NB4 (cell line): ENCODE results near the gene BUD13.

ENCODE experiments used
- MYC ChIP-seq: IDR thresholded peaks from 2 replicates; pipeline ENCODE4 v1.6.1; 2011; ENCODE audit warnings: low read depth, low read length
- POLR2A ChIP-seq: IDR thresholded peaks from 2 replicates; pipeline ENCODE4 v1.6.1; 2011; ENCODE audit warnings: mild to moderate bottlenecking; ENCODE audit not compliant: insufficient read length; ENCODE audit errors: extremely low read depth
- TF ChIP-seq, protein P1 (sequence below): IDR thresholded peaks from one replicate; pipeline ENCODE4 v1.5.1; 2012; ENCODE audit warnings: low read depth, low read length
- TF ChIP-seq, protein P2 (sequence below): IDR thresholded peaks from 2 replicates; pipeline ENCODE4 v1.6.1; 2011; ENCODE audit warnings: low read depth, low read length

DNA sequence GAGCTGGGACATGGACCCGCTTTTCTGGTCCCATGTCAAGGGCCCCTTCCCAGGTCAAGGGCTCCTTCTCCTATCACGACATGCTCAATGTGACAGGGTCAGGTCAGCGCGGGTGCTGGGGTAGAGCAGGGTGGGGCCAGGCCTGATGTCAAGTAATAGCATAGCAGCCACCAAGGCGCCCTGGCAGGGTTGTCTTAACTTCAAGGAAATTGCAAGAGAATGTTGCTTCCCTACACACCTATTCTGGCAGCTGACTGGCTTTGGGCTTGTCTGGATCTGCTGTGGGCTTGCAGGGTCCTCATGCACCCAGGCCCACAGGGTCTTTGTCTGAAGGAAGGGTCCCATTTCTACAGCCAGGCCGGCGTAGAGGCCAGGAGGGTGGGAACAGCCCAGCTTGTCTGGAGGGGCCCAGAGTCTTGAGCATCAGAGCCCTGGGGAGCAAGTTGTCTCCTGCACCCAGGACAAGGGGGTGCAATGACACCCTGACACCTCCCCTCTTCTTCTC lies 71.4 kb downstream of the BUD13 start:
- TF ChIP-seq POLR2A (no peak), MYC (no peak)
- TF ChIP-seq, protein P1, sequence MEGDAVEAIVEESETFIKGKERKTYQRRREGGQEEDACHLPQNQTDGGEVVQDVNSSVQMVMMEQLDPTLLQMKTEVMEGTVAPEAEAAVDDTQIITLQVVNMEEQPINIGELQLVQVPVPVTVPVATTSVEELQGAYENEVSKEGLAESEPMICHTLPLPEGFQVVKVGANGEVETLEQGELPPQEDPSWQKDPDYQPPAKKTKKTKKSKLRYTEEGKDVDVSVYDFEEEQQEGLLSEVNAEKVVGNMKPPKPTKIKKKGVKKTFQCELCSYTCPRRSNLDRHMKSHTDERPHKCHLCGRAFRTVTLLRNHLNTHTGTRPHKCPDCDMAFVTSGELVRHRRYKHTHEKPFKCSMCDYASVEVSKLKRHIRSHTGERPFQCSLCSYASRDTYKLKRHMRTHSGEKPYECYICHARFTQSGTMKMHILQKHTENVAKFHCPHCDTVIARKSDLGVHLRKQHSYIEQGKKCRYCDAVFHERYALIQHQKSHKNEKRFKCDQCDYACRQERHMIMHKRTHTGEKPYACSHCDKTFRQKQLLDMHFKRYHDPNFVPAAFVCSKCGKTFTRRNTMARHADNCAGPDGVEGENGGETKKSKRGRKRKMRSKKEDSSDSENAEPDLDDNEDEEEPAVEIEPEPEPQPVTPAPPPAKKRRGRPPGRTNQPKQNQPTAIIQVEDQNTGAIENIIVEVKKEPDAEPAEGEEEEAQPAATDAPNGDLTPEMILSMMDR, result no peak
- TF ChIP-seq, protein P2, sequence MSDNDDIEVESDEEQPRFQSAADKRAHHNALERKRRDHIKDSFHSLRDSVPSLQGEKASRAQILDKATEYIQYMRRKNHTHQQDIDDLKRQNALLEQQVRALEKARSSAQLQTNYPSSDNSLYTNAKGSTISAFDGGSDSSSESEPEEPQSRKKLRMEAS, result no peak
